HepG2 (cell line): ENCODE results near the gene ZNF786. TPM values are rescaled to one million over a fixed set of nuclear protein-coding genes. Genes with fewer than 3 reads are reported as not detected.
"Not testable (repeated sequence)": the region's sequence is repeated elsewhere in the genome, so short reads cannot be mapped to it uniquely, and the experiment has no call there.

Source experiments
- ATAC-seq: fragments of 200-7000 bp; cut with Tn5 transposase; 3 replicates; pipeline ENCODE4 v1.9.1; 2020; ENCODE audit warnings: mild to moderate bottlenecking, moderate library complexity
- BruUV-seq: library from RNA; stranded (reverse); fragments of 400-500 nt; replicated peaks from 2 replicates; lab custom pipeline; 2021; lab: Mats Ljungman, UMichigan
- CTCF ChIA-PET: fragments of 300-600 bp; formaldehyde crosslinking; extraction: SDS; loops from one replicate; lab custom pipeline; 2021; ENCODE audit warnings: low total read pairs, inconsistent platforms, low intra/inter-chr PET ratio; lab: Yijun Ruan, JAX
- POLR2A ChIA-PET: fragments of 350-600 bp; sonication (Branson Sonifier 250); formaldehyde crosslinking; loops from one replicate; lab custom pipeline; 2020; ENCODE audit warnings: antibody characterized with exemption, inconsistent platforms; lab: Yijun Ruan, JAX
- DNase-seq: peaks from one replicate; pipeline ENCODE4 v3.0.0-alpha.2; 2015; ENCODE audit warnings: low spot score
- FAIRE-seq: peaks from 3 replicates; lab custom pipeline; 2011; peaks lifted over from hg19 to GRCh38; lab: Jason Lieb, UNC
- H2AFZ ChIP-seq: one replicate; pipeline ENCODE4 v1.6.1; 2011; ENCODE audit warnings: low read length, inconsistent platforms
- H3K27ac ChIP-seq: fragments of 300-600 bp; 3 replicates; pipeline ENCODE4 v1.8.0; 2011; ENCODE audit warnings: mixed run types, mild to moderate bottlenecking, mixed read lengths, low read length, inconsistent platforms; ENCODE audit not compliant: insufficient read depth; ENCODE audit errors: extremely low read length
- H3K27me3 ChIP-seq, 2 experiments: fragments of 200-600 bp in 1 of 2; 2 replicates in 1 of 2; 3 replicates in 1 of 2; pipeline versions ENCODE4 v1.6.0 to v1.8.0; 2011; ENCODE audit warnings: low read length in 2 of 2, mild to moderate bottlenecking in 2 of 2, moderate library complexity in 2 of 2, inconsistent platforms in 1 of 2; ENCODE audit not compliant: insufficient read depth in 2 of 2, control insufficient read depth in 1 of 2
- H3K36me3 ChIP-seq, 2 experiments: fragments of 200-600 bp in 1 of 2; replicated peaks in 1 of 2; 2 replicates in 1 of 2; 3 replicates in 1 of 2; pipeline versions ENCODE4 v1.5.1 to v1.8.0; 2011; ENCODE audit warnings: low read length in 2 of 2, inconsistent platforms in 1 of 2; ENCODE audit not compliant: insufficient read depth in 2 of 2, control insufficient read depth in 1 of 2
- H3K4me1 ChIP-seq: 2 replicates; pipeline ENCODE4 v1.5.1; 2012; ENCODE audit warnings: low read length, inconsistent platforms; ENCODE audit not compliant: insufficient read depth
- H3K4me2 ChIP-seq: 2 replicates; pipeline ENCODE4 v1.6.0; 2011; ENCODE audit warnings: low read depth, low read length, inconsistent platforms
- H3K4me3 ChIP-seq, 3 experiments: fragments of 200-600 bp in 1 of 3; sonication (generic), shearing (Covaris generic) in 1 of 3; replicated peaks in 1 of 3; 2 replicates each; pipeline ENCODE4 v1.5.1; 2011 to 2016; ENCODE audit warnings: low read length in 3 of 3, inconsistent platforms in 2 of 3, low read depth in 2 of 3, mild to moderate bottlenecking in 2 of 3, control low read depth in 1 of 3, mixed read lengths in 1 of 3; ENCODE audit not compliant: insufficient read depth in 1 of 3
- H3K79me2 ChIP-seq: one replicate; pipeline ENCODE4 v1.6.1; 2011; ENCODE audit warnings: low read length, inconsistent platforms; ENCODE audit not compliant: insufficient read depth
- H3K9ac ChIP-seq: 2 replicates; pipeline ENCODE4 v1.6.0; 2011; ENCODE audit warnings: mild to moderate bottlenecking, low read depth, low read length, inconsistent platforms; ENCODE audit not compliant: insufficient read depth
- H3K9me3 ChIP-seq: 2 replicates; pipeline ENCODE4 v1.5.1; 2012; ENCODE audit warnings: mild to moderate bottlenecking, low read length
- H4K20me1 ChIP-seq: 2 replicates; pipeline ENCODE4 v1.6.0; 2011; ENCODE audit warnings: inconsistent platforms, mild to moderate bottlenecking, low read length, moderate library complexity; ENCODE audit not compliant: insufficient read depth
- MAFF ChIP-seq: IDR thresholded peaks from 2 replicates; pipeline ENCODE4 v1.6.1; 2011; ENCODE audit warnings: low read depth, low read length, improper control_type of control experiment
- MAFK ChIP-seq, 2 experiments: IDR thresholded peaks in 1 of 2; conservative IDR thresholded peaks in 1 of 2; 2 replicates each; pipeline ENCODE4 v1.6.1; 2011; ENCODE audit warnings: improper control_type of control experiment in 2 of 2, low read length in 2 of 2
- NR2C2 ChIP-seq: sonication (generic); formaldehyde crosslinking; IDR thresholded peaks from 2 replicates; pipeline ENCODE4 v1.4.0; 2020; ENCODE audit warnings: missing genetic modification reagents, mild to moderate bottlenecking, moderate library complexity, borderline replicate concordance
- PLRG1 ChIP-seq: fragments of 450-650 bp; conservative IDR thresholded peaks from 2 replicates; pipeline ENCODE4 v1.6.1; 2016
- ZNF12 ChIP-seq: sonication (generic); formaldehyde crosslinking; IDR thresholded peaks from 2 replicates; pipeline ENCODE4 v1.5.0; 2020; ENCODE audit warnings: missing genetic modification reagents
- ZNF564 ChIP-seq: sonication (generic); formaldehyde crosslinking; IDR thresholded peaks from 2 replicates; pipeline ENCODE4 v1.8.1; 2023; ENCODE audit warnings: mild to moderate bottlenecking, missing genetic modification reagents
- WGBS: methylation state at CpG from one replicate; pipeline ENCODE4 v1.1.6; 2017; ENCODE audit warnings: low lambda C conversion rate; 5-methylcytosine and 5-hydroxymethylcytosine counted together
- in situ Hi-C: cut with HindIII; loops from 2 replicates; pipeline ENCODE4 v1.10.0; 2017; ENCODE audit warnings: low pct_unique_long_range_greater_than_20kb; ENCODE audit not compliant: extremely low pct_ligation_motif_present
- intact Hi-C: fragments of 100-400 bp; cut with micrococcal nuclease; formaldehyde crosslinking; loops from one replicate; pipeline ENCODE4 v1.10.0; 2022; ENCODE audit not compliant: unreplicated experiment
- polyA plus RNA-seq, 8 experiments: library from polyadenylated mRNA; depleted of rRNA in 3 of 8; stranded (reverse) in 7 of 8; unstranded in 1 of 8; fragments of >200 nt; fragmentation: Illumina TruSeq in 4 of 8; extraction: Trizol in 4 of 8; gene quantifications; 2 replicates each; pipeline versions ENCODE4 v1.2.1 to v1.2.3, GENCODE V29; 2011 to 2016; ENCODE audit warnings: low read depth in 4 of 8, missing spikeins in 1 of 8, mixed read lengths in 1 of 8; ENCODE audit not compliant: insufficient read depth in 1 of 8
- total RNA-seq, 5 experiments: library from RNA; depleted of rRNA; stranded (reverse); fragments of >200 nt; fragmentation: Illumina TruSeq; extraction: Trizol; gene quantifications; 2 replicates each; pipeline ENCODE4 v1.2.3, GENCODE V29; 2016; ENCODE audit warnings: low read depth in 1 of 5
- TF ChIP-seq, protein P1 (sequence below): sonication (generic); formaldehyde crosslinking; IDR thresholded peaks from 2 replicates; pipeline ENCODE4 v1.4.0; 2020; ENCODE audit warnings: mild to moderate bottlenecking, missing genetic modification reagents
- TF ChIP-seq, protein P2 (sequence below): sonication (generic); formaldehyde crosslinking; IDR thresholded peaks from 2 replicates; pipeline ENCODE4 v1.4.0; 2020; ENCODE audit warnings: mild to moderate bottlenecking, missing genetic modification reagents
- TF ChIP-seq, protein P3 (sequence below): sonication (generic); formaldehyde crosslinking; IDR thresholded peaks from 2 replicates; pipeline ENCODE4 v1.5.1; 2020; ENCODE audit warnings: missing genetic modification reagents, mild to moderate bottlenecking, borderline replicate concordance

ZNF786 gene
- total and polyA plus RNA-seq, 2 of the 13 experiments (the other 11 are each of a cell fraction or from before 2014, with no cell fraction given), result 2.0 to 4.0 TPM

- POLR2A ChIA-PET, result no interaction called here
- ATAC-seq, result no peak
Observed at GRCh38 chr7:149031353-149031910, 59.1 kb downstream of the ZNF786 start.

GRCh38 chr7:149030439-149030838 is 60.1 kb downstream of the ZNF786 start:
- CTCF ChIA-PET, H3K27ac ChIP-seq, ATAC-seq, DNase-seq, POLR2A ChIA-PET, H3K27me3 ChIP-seq, H3K9me3 ChIP-seq, BruUV-seq, H3K4me2 ChIP-seq, H3K36me3 ChIP-seq, H3K4me3 ChIP-seq, H4K20me1 ChIP-seq, FAIRE-seq, in situ Hi-C loops, H2AFZ ChIP-seq, H3K9ac ChIP-seq, intact Hi-C loops: not testable (repeated sequence)
- H3K4me1 ChIP-seq, result peaks cover 25% of the 10 kb centered on the region
- WGBS, result 90% methylated on average over 9 of the region's 9 CpGs
- H3K79me2 ChIP-seq, result peaks cover 26% of the 10 kb centered on the region

More at GRCh38 chr7:149031353-149031910, 59.1 kb downstream of the ZNF786 start:
- H3K4me2 ChIP-seq, result no peak overlapping the region
- no peak overlapping the region for H3K9ac ChIP-seq
- no peak overlapping the region for H2AFZ ChIP-seq
- H3K27me3 ChIP-seq, result no peaks in the 10 kb centered on the region; a peak in 1 of 5 replicates
- in situ Hi-C loops, result no loop called here
- H3K4me3 ChIP-seq, result no peak overlapping the region
- FAIRE-seq, result no peak
- no TSS peak for BruUV-seq
- peak; percentile 7 to 51; a peak in 2 of 4 replicates for TF ChIP-seq MAFK (conservative IDR thresholded peaks at IDR 0.05 in 1 of 2, IDR thresholded peaks at IDR 0.05 in 1 of 2; ENCODE audit: low read length in 2 of 2)
- TF ChIP-seq, protein P1, sequence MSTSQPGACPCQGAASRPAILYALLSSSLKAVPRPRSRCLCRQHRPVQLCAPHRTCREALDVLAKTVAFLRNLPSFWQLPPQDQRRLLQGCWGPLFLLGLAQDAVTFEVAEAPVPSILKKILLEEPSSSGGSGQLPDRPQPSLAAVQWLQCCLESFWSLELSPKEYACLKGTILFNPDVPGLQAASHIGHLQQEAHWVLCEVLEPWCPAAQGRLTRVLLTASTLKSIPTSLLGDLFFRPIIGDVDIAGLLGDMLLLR (CRISPR knock-in tag), result no peak
- TF ChIP-seq ZNF564, result 0 out of 2 replicates have a peak, but pooled peaks have one; percentile 36
- TF ChIP-seq ZNF12 (CRISPR knock-in tag), result peak; percentile 55; the same call in 1 of the 2 replicates
- TF ChIP-seq, protein P2, sequence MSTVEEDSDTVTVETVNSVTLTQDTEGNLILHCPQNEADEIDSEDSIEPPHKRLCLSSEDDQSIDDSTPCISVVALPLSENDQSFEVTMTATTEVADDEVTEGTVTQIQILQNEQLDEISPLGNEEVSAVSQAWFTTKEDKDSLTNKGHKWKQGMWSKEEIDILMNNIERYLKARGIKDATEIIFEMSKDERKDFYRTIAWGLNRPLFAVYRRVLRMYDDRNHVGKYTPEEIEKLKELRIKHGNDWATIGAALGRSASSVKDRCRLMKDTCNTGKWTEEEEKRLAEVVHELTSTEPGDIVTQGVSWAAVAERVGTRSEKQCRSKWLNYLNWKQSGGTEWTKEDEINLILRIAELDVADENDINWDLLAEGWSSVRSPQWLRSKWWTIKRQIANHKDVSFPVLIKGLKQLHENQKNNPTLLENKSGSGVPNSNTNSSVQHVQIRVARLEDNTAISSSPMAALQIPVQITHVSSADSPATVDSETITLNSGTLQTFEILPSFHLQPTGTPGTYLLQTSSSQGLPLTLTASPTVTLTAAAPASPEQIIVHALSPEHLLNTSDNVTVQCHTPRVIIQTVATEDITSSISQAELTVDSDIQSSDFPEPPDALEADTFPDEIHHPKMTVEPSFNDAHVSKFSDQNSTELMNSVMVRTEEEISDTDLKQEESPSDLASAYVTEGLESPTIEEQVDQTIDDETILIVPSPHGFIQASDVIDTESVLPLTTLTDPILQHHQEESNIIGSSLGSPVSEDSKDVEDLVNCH, result no peak
- TF ChIP-seq NR2C2 (CRISPR knock-in tag), result no peak
- no peak for TF ChIP-seq PLRG1
- TF ChIP-seq MAFF, result 0 out of 2 replicates have a peak, but pooled peaks have one; percentile 7
- TF ChIP-seq, protein P3, sequence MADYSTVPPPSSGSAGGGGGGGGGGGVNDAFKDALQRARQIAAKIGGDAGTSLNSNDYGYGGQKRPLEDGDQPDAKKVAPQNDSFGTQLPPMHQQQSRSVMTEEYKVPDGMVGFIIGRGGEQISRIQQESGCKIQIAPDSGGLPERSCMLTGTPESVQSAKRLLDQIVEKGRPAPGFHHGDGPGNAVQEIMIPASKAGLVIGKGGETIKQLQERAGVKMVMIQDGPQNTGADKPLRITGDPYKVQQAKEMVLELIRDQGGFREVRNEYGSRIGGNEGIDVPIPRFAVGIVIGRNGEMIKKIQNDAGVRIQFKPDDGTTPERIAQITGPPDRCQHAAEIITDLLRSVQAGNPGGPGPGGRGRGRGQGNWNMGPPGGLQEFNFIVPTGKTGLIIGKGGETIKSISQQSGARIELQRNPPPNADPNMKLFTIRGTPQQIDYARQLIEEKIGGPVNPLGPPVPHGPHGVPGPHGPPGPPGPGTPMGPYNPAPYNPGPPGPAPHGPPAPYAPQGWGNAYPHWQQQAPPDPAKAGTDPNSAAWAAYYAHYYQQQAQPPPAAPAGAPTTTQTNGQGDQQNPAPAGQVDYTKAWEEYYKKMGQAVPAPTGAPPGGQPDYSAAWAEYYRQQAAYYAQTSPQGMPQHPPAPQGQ (CRISPR knock-in tag), result no peak
- no peaks in the 10 kb centered on the region for H4K20me1 ChIP-seq
- H3K36me3 ChIP-seq, result no peaks in the 10 kb centered on the region
- CTCF ChIA-PET, result no interaction called here
- intact Hi-C loops, result no loop called here
- no peak overlapping the region for H3K27ac ChIP-seq
- H3K79me2 ChIP-seq, result peaks cover 16% of the 10 kb centered on the region
- peaks cover under 1% of the 10 kb centered on the region for H3K9me3 ChIP-seq
- 60% methylated on average over 3 of the region's 3 CpGs for WGBS
- no peak for DNase-seq
- H3K4me1 ChIP-seq, result peaks cover 15% of the 10 kb centered on the region
